Measurements from ENCODE around the gene ENOSF1.
"Not testable (repeated sequence)": the region's sequence is repeated elsewhere in the genome, so short reads cannot be mapped to it uniquely, and the experiment has no call there.

Gene ENOSF1

GRCh38 chr18:706405-706804, 6.0 kb downstream of the ENOSF1 start:
- DNase-seq (ENCODE audit: low spot score), result no peak

GRCh38 chr18:703213-703967, 9.0 kb downstream of the ENOSF1 start:
- no peak for DNase-seq (ENCODE audit: low spot score)

- DNase-seq (ENCODE audit: low spot score), result no peak
These were observed 14.6 kb downstream of the ENOSF1 start for GRCh38 chr18:697800-698199.

GRCh38 chr18:697012-697411, 15.4 kb downstream of the ENOSF1 start:
- no peak for DNase-seq (ENCODE audit: low spot score)

- DNase-seq (ENCODE audit: low spot score), result no peak
These were observed 18.8 kb downstream of the ENOSF1 start for GRCh38 chr18:693466-694187.

- DNase-seq (ENCODE audit: low spot score), result no peak
These were observed 19.6 kb downstream of the ENOSF1 start for GRCh38 chr18:692824-693223.

GRCh38 chr18:688323-688722, 24.1 kb downstream of the ENOSF1 start:
- no peak for DNase-seq (ENCODE audit: low spot score)

- no peak for DNase-seq (ENCODE audit: low spot score)
These were observed 25.9 kb downstream of the ENOSF1 start for GRCh38 chr18:686339-687111.

GRCh38 chr18:685438-685837, 27.0 kb downstream of the ENOSF1 start:
- no peak for DNase-seq (ENCODE audit: low spot score)

GRCh38 chr18:683531-683930, 28.9 kb downstream of the ENOSF1 start:
- no peak for DNase-seq (ENCODE audit: low spot score)

GRCh38 chr18:682833-683232, 29.6 kb downstream of the ENOSF1 start:
- DNase-seq (ENCODE audit: low spot score), result peak; percentile 53

- DNase-seq (ENCODE audit: low spot score), result not testable (repeated sequence)
These were observed 30.0 kb downstream of the ENOSF1 start for GRCh38 chr18:682416-682815.

GRCh38 chr18:681985-682384, 30.4 kb downstream of the ENOSF1 start:
- no peak for DNase-seq (ENCODE audit: low spot score)

- DNase-seq (ENCODE audit: low spot score), result no peak
These were observed 32.0 kb downstream of the ENOSF1 start for GRCh38 chr18:680392-680791.

- no peak for DNase-seq (ENCODE audit: low spot score)
These were observed 32.9 kb downstream of the ENOSF1 start for GRCh38 chr18:679516-679915.

- DNase-seq (ENCODE audit: low spot score), result no peak
These were observed 33.8 kb downstream of the ENOSF1 start for GRCh38 chr18:678482-679182.

GRCh38 chr18:677951-678381, 34.5 kb downstream of the ENOSF1 start:
- DNase-seq (ENCODE audit: low spot score), result no peak

- no peak for DNase-seq (ENCODE audit: low spot score)
These were observed 35.3 kb downstream of the ENOSF1 start for GRCh38 chr18:677145-677544.

- DNase-seq (ENCODE audit: low spot score), result no peak
These were observed 35.7 kb downstream of the ENOSF1 start for GRCh38 chr18:676736-677135.

GRCh38 chr18:676069-676468, 36.4 kb downstream of the ENOSF1 start:
- no peak for DNase-seq (ENCODE audit: low spot score)

- DNase-seq (ENCODE audit: low spot score), result no peak
These were observed 37.1 kb downstream of the ENOSF1 start for GRCh38 chr18:675307-675706.

- no peak for DNase-seq (ENCODE audit: low spot score)
These were observed 38.7 kb downstream of the ENOSF1 start for GRCh38 chr18:673769-674168.

Measured in HuH-7 (cell line).